Heart right ventricle (tissue), 16 donors: Measurements from ENCODE around the gene FAM234B. TPM values are rescaled to one million over a fixed set of nuclear protein-coding genes. Genes with fewer than 3 reads are reported as not detected.

ENCODE experiments used
- ATAC-seq, 8 donors: fragments of 200-7000 bp; cut with Tn5 transposase; one replicate each; pipeline ENCODE4 v1.9.1; 2020; ENCODE audit warnings: mild to moderate bottlenecking in 8 of 8, moderate library complexity in 8 of 8, moderate number of reproducible peaks in 1 of 8
- DNase-seq, 2 donors: peaks; one replicate each; pipeline ENCODE4 v3.0.0-alpha.2; 2020
- H3K27ac ChIP-seq, 10 donors: fragments of 200-600 bp; sonication (generic) in 2 of 10; one replicate each; pipeline versions ENCODE4 v1.5.0 to v1.8.0; 2020 to 2022; ENCODE audit warnings: mild to moderate bottlenecking in 3 of 10
- H3K27me3 ChIP-seq, 7 donors: fragments of 200-600 bp; one replicate each; pipeline ENCODE4 v1.8.0; 2021 to 2022; ENCODE audit warnings: mild to moderate bottlenecking in 2 of 7
- H3K36me3 ChIP-seq, 9 donors: fragments of 200-600 bp; sonication (generic) in 1 of 9; one replicate each; pipeline versions ENCODE4 v1.5.0 to v1.8.0; 2020 to 2022; ENCODE audit warnings: mild to moderate bottlenecking in 2 of 9
- H3K4me1 ChIP-seq, 9 donors: fragments of 200-600 bp; sonication (generic) in 1 of 9; one replicate each; pipeline versions ENCODE4 v1.5.0 to v1.8.0; 2020 to 2022; ENCODE audit warnings: mild to moderate bottlenecking in 4 of 9
- H3K4me3 ChIP-seq, 10 donors: fragments of 200-600 bp; sonication (generic) in 2 of 10; one replicate each; pipeline versions ENCODE4 v1.5.0 to v1.8.0; 2020 to 2022; ENCODE audit warnings: mild to moderate bottlenecking in 7 of 10, moderate library complexity in 2 of 10
- H3K9me3 ChIP-seq, 11 donors: fragments of 200-600 bp in 10 of 11; sonication (generic) in 2 of 11; one replicate each; pipeline versions ENCODE4 v1.5.0 to v1.8.0; 2013 to 2022; ENCODE audit warnings: mild to moderate bottlenecking in 2 of 11, control low read depth in 1 of 11, moderate library complexity in 1 of 11
- CTCF ChIP-seq, 9 donors: fragments of 200-600 bp; sonication (generic) in 2 of 9; IDR thresholded peaks; one replicate each; pipeline versions ENCODE4 v1.5.0 to v1.8.0; 2021 to 2022; ENCODE audit warnings: antibody characterized with exemption in 9 of 9, mild to moderate bottlenecking in 5 of 9, moderate library complexity in 1 of 9
- WGBS, 2 donors: extraction: QIAGEN DNeasy Blood & Tissue Kit; methylation state at CpG; one replicate each; pipeline ENCODE4 v1.1.7; 2013; ENCODE audit warnings: inconsistent platforms in 1 of 2; 5-methylcytosine and 5-hydroxymethylcytosine counted together
- intact Hi-C, 10 donors: fragments of 100-400 bp; cut with DNase I; formaldehyde crosslinking; loops; one replicate each; pipeline versions ENCODE4 v1.11.1 to v1.14.2; 2022
- polyA plus RNA-seq, 2 donors: library from polyadenylated mRNA; stranded (reverse); fragments of 200-250 nt; gene quantifications; one replicate each; pipeline ENCODE4 v1.2.3, GENCODE V29; 2013
- total RNA-seq, 10 donors: library from RNA; stranded (reverse); fragmentation: NEBNext Ultra II Directional in 3 of 10; extraction: Animal tissue kit (Norgen Biotek cat#: 25700) in 3 of 10; gene quantifications; one replicate each; pipeline versions ENCODE4 v1.2.1 to v1.2.4, GENCODE V29; 2021 to 2023
- donor health status: Arrhythmogenic right ventricular cardiomyopathy.
- donor health status: ischemic (EF 13 %, LVEDD 7.1; RV severe dilation, severe dysfunction).
- donor health status: healthy with polysubstance abuse.
- donor health status: DM: no; HTN: yes; CAD: no.
- donor health status: DM: no; HTN: no; CAD: no.
- donor health status: ischemic (EF 25% LVEDD 6.9; RV normal size, moderate dysfunction).
- donor health status: ischemic (EF 25% LVEDD 5.7; RV mildly dilated, moderate dysfunction).
- donor health status: healthy.
- donor health status: DM: yes; HTN: yes; CAD: no.
- donor health status: Ischemic cardiomyopathy.
- donor health status: ischemic (EF 35%, LVEDD 5.7; RV mildly dilated, moderate dysfunction).
- donor health status: nonischemic (EF 11% LVEDD 7.7; RV severe dilation, severe dysfunction).
- donor health status: DM: yes; HTN: yes; CAD: no.
- donor health status: PGD.
- donor health status: ischemic (EF 29% LVEDD 5.4; RV normal size, mild dysfunction).
- donor health status: nonischemic (EF 23%, LVEDD 6.1; RV moderate dilation, normal function).

Gene FAM234B
- total and polyA plus RNA-seq, 12 donors: 0.59 to 3.6 (median 2.2) TPM

- no peaks in the 10 kb centered on the region for H3K9me3 ChIP-seq
- intact Hi-C loops: no loop called here
- no peak for TF ChIP-seq CTCF (IDR thresholded peaks at IDR 0.05)
- no peak overlapping the region for H3K4me3 ChIP-seq
- ATAC-seq: no peak
- H3K4me1 ChIP-seq: no peaks in the 10 kb centered on the region
- 83 to 94% methylated on average over 6 of the region's 6 CpGs for WGBS, 2 donors
- H3K36me3 ChIP-seq: peaks cover 0 to 72% (median 8%) of the 10 kb centered on the region in 9 donors
- H3K27ac ChIP-seq: no peak overlapping the region
- DNase-seq: no peak
- no peaks in the 10 kb centered on the region for H3K27me3 ChIP-seq
Observed at GRCh38 chr12:13069380-13069779, 25.2 kb downstream of the FAM234B start.

GRCh38 chr12:13071305-13072280 lies 27.4 kb downstream of the FAM234B start:
- Histone ChIP-seq H3K27me3 (no peaks in the 10 kb centered on the region), H3K9me3 (no peaks in the 10 kb centered on the region), H3K4me3 (no peak overlapping the region), H3K36me3 (peaks cover 0 to 81% (median 8%) of the 10 kb centered on the region in 9 donors), H3K27ac (no peak overlapping the region), H3K4me1 (no peaks in the 10 kb centered on the region)
- 78 to 86% methylated on average over 10 of the region's 10 CpGs for WGBS, 2 donors
- DNase-seq (no peak), ATAC-seq (no peak)
- no peak for TF ChIP-seq CTCF (IDR thresholded peaks at IDR 0.05)
- intact Hi-C loops: no loop called here

- no peak for TF ChIP-seq CTCF (IDR thresholded peaks at IDR 0.05)
- Histone ChIP-seq H3K36me3 (peaks cover 0 to 69% (median 8%) of the 10 kb centered on the region in 9 donors), H3K27ac (no peak overlapping the region), H3K4me1 (no peaks in the 10 kb centered on the region), H3K27me3 (no peaks in the 10 kb centered on the region), H3K4me3 (no peak overlapping the region), H3K9me3 (no peaks in the 10 kb centered on the region)
- ATAC-seq (no peak), DNase-seq (no peak)
- intact Hi-C loops: no loop called here
- 81 to 84% methylated on average over 3 of the region's 3 CpGs for WGBS, 2 donors
Observed at GRCh38 chr12:13073173-13073572, 29.0 kb downstream of the FAM234B start.

GRCh38 chr12:13074396-13075117 lies 30.4 kb downstream of the FAM234B start:
- no peaks in the 10 kb centered on the region for H3K27me3 ChIP-seq
- intact Hi-C loops: no loop called here
- H3K4me3 ChIP-seq: no peak overlapping the region
- no peak overlapping the region for H3K27ac ChIP-seq
- H3K36me3 ChIP-seq: peaks cover 0 to 56% (median 4%) of the 10 kb centered on the region in 9 donors
- ATAC-seq (no peak), DNase-seq (no peak)
- H3K4me1 ChIP-seq: no peaks in the 10 kb centered on the region
- WGBS, 2 donors: 85 to 92% methylated on average over 3 of the region's 3 CpGs
- TF ChIP-seq CTCF (IDR thresholded peaks at IDR 0.05): no peak
- no peaks in the 10 kb centered on the region for H3K9me3 ChIP-seq
